ENCODE measurements around the gene STRA6.

The STRA6 gene

DNA sequence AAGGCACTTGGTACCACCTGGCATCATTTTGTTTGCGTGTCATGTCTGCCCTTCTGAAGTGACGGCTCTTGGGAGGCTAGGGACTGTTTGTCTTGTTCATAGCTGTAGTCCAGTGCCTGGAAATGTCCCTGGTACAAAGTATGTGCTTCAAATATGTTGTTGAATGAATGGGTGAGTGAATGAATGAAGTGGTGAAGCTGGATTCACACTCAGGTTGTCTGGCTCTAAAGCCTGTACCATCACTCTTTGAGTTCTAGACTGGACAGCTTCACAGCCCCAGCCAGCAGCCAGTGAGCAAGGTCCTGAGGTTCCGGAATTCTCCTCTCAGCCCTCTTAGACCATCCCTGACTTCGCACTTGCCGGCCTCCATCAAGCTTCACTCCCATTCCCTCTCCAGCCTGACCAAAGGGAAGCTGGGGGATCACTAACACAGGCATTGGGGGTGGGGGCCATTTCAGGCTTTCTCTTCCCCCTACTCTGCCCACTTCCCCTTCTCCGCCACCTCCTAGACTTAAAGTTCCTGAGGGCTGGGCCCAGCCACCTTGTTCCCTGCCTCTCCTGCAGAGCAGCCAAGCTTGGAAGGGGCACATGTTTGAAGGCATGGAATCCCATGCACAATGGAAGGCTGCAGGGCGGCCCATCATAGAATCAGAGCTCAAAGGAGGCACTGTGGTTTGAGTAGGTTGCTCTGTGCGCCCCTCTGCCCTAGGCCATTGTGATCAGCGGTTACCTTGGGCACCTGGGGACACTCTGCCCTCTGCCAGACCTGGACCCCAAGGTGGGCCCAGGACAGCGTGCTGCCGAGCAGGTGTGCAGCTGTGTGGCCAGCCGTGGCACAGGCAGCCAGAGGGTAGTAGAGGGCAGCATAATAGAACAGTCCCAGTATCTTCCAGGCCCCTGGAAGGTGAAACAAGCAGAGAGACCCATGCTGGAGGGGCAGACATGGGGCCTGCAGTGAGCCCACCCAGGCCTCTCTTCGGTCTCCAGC, 7.7 kb downstream of the STRA6 start:
- no CpG with 5 or more reads among the region's 13 CpGs for WGBS, 2 donors (ENCODE audit: extremely low coverage in 2 of 2, insufficient read length in 2 of 2, insufficient replicate concordance in 1 of 2)
- Histone ChIP-seq H3K14ac (ENCODE audit: low read length) (peak overlapping the region; percentile 72), H2AK5ac (ENCODE audit: low read depth, low read length) (peak overlapping the region; percentile 67), H3K23ac (ENCODE audit: low read depth, low read length, poor library complexity) (peak overlapping the region; percentile 38), H3K4me1 (ENCODE audit: control insufficient read depth in 2 of 2, insufficient read depth in 1 of 2, low read depth in 1 of 2, low read length in 2 of 2) (peaks cover 13% of the 10 kb centered on the region in 2 donors), H3K4me2 (ENCODE audit: insufficient read depth, low read length, poor library complexity, severe bottlenecking) (no peak overlapping the region), H2BK12ac (ENCODE audit: low read length) (no peak overlapping the region), H3K4ac (ENCODE audit: low read length) (no peak overlapping the region), H3K27ac (replicated peaks; ENCODE audit: low read length) (no peak overlapping the region), H3K9ac (ENCODE audit: low read depth, low read length, poor library complexity) (no peak overlapping the region), H2BK15ac (ENCODE audit: low read length) (no peak overlapping the region), H4K91ac (ENCODE audit: low read depth, low read length, poor library complexity) (no peak overlapping the region), H4K8ac (ENCODE audit: low read depth, low read length) (no peak overlapping the region), H3K36me3 (replicated peaks in 1 of 2; ENCODE audit: control insufficient read depth in 2 of 2, insufficient read depth in 2 of 2, low read length in 2 of 2) (peaks cover 0 to 61% of the 10 kb centered on the region in 2 donors), H3K18ac (ENCODE audit: low read length) (peak overlapping the region; percentile 16), H3K27me3 (ENCODE audit: control insufficient read depth in 3 of 3, insufficient read depth in 3 of 3, low read depth in 1 of 3, low read length in 3 of 3) (no peaks in the 10 kb centered on the region), H3K9me3 (replicated peaks in 1 of 2; ENCODE audit: control insufficient read depth in 2 of 2, insufficient read depth in 1 of 2, low read depth in 1 of 2, low read length in 2 of 2) (no peaks in the 10 kb centered on the region), H2BK5ac (ENCODE audit: low read length) (no peak overlapping the region), H3K4me3 (ENCODE audit: low read length in 2 of 2) (no peak overlapping the region), H2AFZ (ENCODE audit: low read length) (no peak overlapping the region), H2BK120ac (ENCODE audit: low read depth, low read length) (no peak overlapping the region), H3K79me1 (ENCODE audit: low read depth, low read length) (no peaks in the 10 kb centered on the region)
- DNase-seq (ENCODE audit: low spot score), result no peak

DNA sequence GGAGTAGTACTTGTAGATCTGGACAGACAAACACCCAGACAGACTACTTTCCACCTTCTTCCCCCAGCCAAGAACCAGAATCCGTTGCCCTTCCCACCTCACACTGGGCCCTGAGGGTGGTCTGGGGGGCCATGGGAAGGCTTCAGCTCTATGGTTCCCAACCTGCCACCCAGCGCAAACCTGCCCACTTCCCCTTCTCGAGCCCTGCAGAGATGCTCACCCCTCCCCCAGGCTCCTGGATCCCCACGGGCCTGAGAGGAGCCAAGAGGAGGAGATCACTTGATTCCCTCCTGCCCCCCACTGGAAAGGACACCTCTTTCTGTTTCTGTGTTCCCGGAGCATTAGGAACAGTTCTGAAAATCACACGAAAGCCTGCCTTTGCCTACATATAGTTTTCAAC, 8.7 kb downstream of the STRA6 start:
- H3K27ac ChIP-seq (replicated peaks; ENCODE audit: low read length), result no peak overlapping the region

GRCh38 chr15:74193299-74193718, 9.3 kb downstream of the STRA6 start:
- DNase-seq (ENCODE audit: low spot score), result no peak
- H3K9ac ChIP-seq (ENCODE audit: low read depth, low read length, poor library complexity), result no peak overlapping the region
- H3K23ac ChIP-seq (ENCODE audit: low read depth, low read length, poor library complexity), result no peak overlapping the region
- H3K9me3 ChIP-seq (replicated peaks in 1 of 2; ENCODE audit: control insufficient read depth in 2 of 2, insufficient read depth in 1 of 2, low read depth in 1 of 2, low read length in 2 of 2), result no peaks in the 10 kb centered on the region
- no peak overlapping the region for H3K27ac ChIP-seq (replicated peaks; ENCODE audit: low read length)
- peaks cover 13% of the 10 kb centered on the region in 2 donors for H3K4me1 ChIP-seq (ENCODE audit: control insufficient read depth in 2 of 2, insufficient read depth in 1 of 2, low read depth in 1 of 2, low read length in 2 of 2)
- H4K91ac ChIP-seq (ENCODE audit: low read depth, low read length, poor library complexity), result no peak overlapping the region
- H3K4ac ChIP-seq (ENCODE audit: low read length), result no peak overlapping the region
- no peak overlapping the region for H2AFZ ChIP-seq (ENCODE audit: low read length)
- no peaks in the 10 kb centered on the region for H3K27me3 ChIP-seq (ENCODE audit: control insufficient read depth in 3 of 3, insufficient read depth in 3 of 3, low read depth in 1 of 3, low read length in 3 of 3)
- H3K18ac ChIP-seq (ENCODE audit: low read length), result peak overlapping the region; percentile 41
- peaks cover 0 to 67% of the 10 kb centered on the region in 2 donors for H3K36me3 ChIP-seq (replicated peaks in 1 of 2; ENCODE audit: control insufficient read depth in 2 of 2, insufficient read depth in 2 of 2, low read length in 2 of 2)
- H2BK120ac ChIP-seq (ENCODE audit: low read depth, low read length), result no peak overlapping the region
- no peak overlapping the region for H3K14ac ChIP-seq (ENCODE audit: low read length)
- whole genome bisulfite sequencing, 2 donors (ENCODE audit: extremely low coverage in 2 of 2, insufficient read length in 2 of 2, insufficient replicate concordance in 1 of 2), result no CpG with 5 or more reads among the region's 4 CpGs
- no peak overlapping the region for H2BK12ac ChIP-seq (ENCODE audit: low read length)
- H2BK5ac ChIP-seq (ENCODE audit: low read length), result no peak overlapping the region
- no peaks in the 10 kb centered on the region for H3K79me1 ChIP-seq (ENCODE audit: low read depth, low read length)
- no peak overlapping the region for H4K8ac ChIP-seq (ENCODE audit: low read depth, low read length)
- H2AK5ac ChIP-seq (ENCODE audit: low read depth, low read length), result peak overlapping the region; percentile 29
- H3K4me3 ChIP-seq (ENCODE audit: low read length in 2 of 2), result no peak overlapping the region
- no peak overlapping the region for H3K4me2 ChIP-seq (ENCODE audit: insufficient read depth, low read length, poor library complexity, severe bottlenecking)
- H2BK15ac ChIP-seq (ENCODE audit: low read length), result peak overlapping the region; percentile 13

More for the DNA sequence above, 8.7 kb downstream of the STRA6 start:
- Histone ChIP-seq H2AFZ (ENCODE audit: low read length) (no peak overlapping the region), H2AK5ac (ENCODE audit: low read depth, low read length) (peak overlapping the region; percentile 29), H2BK5ac (ENCODE audit: low read length) (no peak overlapping the region), H3K4ac (ENCODE audit: low read length) (no peak overlapping the region), H3K36me3 (replicated peaks in 1 of 2; ENCODE audit: control insufficient read depth in 2 of 2, insufficient read depth in 2 of 2, low read length in 2 of 2) (peaks cover 0 to 66% of the 10 kb centered on the region in 2 donors), H3K14ac (ENCODE audit: low read length) (no peak overlapping the region), H3K9ac (ENCODE audit: low read depth, low read length, poor library complexity) (no peak overlapping the region), H3K4me1 (ENCODE audit: control insufficient read depth in 2 of 2, insufficient read depth in 1 of 2, low read depth in 1 of 2, low read length in 2 of 2) (peaks cover 13% of the 10 kb centered on the region in 2 donors), H2BK120ac (ENCODE audit: low read depth, low read length) (no peak overlapping the region), H2BK12ac (ENCODE audit: low read length) (no peak overlapping the region), H4K8ac (ENCODE audit: low read depth, low read length) (no peak overlapping the region), H4K91ac (ENCODE audit: low read depth, low read length, poor library complexity) (no peak overlapping the region), H3K4me2 (ENCODE audit: insufficient read depth, low read length, poor library complexity, severe bottlenecking) (no peak overlapping the region), H3K27me3 (ENCODE audit: control insufficient read depth in 3 of 3, insufficient read depth in 3 of 3, low read depth in 1 of 3, low read length in 3 of 3) (no peaks in the 10 kb centered on the region), H3K18ac (ENCODE audit: low read length) (peak overlapping the region; percentile 41), H3K9me3 (replicated peaks in 1 of 2; ENCODE audit: control insufficient read depth in 2 of 2, insufficient read depth in 1 of 2, low read depth in 1 of 2, low read length in 2 of 2) (no peaks in the 10 kb centered on the region), H3K23ac (ENCODE audit: low read depth, low read length, poor library complexity) (no peak overlapping the region), H3K79me1 (ENCODE audit: low read depth, low read length) (no peaks in the 10 kb centered on the region), H3K4me3 (ENCODE audit: low read length in 2 of 2) (no peak overlapping the region), H2BK15ac (ENCODE audit: low read length) (peak overlapping the region; percentile 13)
- WGBS, 2 donors (ENCODE audit: extremely low coverage in 2 of 2, insufficient read length in 2 of 2, insufficient replicate concordance in 1 of 2), result no CpG with 5 or more reads among the region's 6 CpGs
- DNase-seq (ENCODE audit: low spot score), result no peak

DNA sequence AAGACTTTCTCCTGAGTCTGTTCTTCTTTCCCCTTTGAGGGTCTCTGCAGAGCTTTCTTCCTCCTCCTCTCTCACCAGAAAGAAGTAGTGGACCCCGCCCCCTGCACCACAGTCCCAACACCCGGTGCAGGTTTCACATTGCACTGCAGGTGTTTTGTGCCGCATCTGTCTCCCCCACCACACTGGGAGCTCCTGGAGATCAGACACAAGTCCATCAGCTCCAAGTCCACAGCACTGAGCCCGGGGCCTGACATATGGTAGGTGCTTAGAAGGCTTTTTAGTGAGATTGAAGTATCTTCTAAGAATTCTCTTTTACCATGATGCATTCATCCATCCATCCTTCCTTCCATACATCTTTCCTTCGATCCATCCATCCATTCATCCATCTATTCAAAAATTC, 9.8 kb downstream of the STRA6 start:
- Histone ChIP-seq H3K27me3 (ENCODE audit: control insufficient read depth in 3 of 3, insufficient read depth in 3 of 3, low read depth in 1 of 3, low read length in 3 of 3) (no peaks in the 10 kb centered on the region), H3K4me3 (ENCODE audit: low read length in 2 of 2) (no peak overlapping the region), H3K36me3 (replicated peaks in 1 of 2; ENCODE audit: control insufficient read depth in 2 of 2, insufficient read depth in 2 of 2, low read length in 2 of 2) (peaks cover 0 to 64% of the 10 kb centered on the region in 2 donors), H3K27ac (replicated peaks; ENCODE audit: low read length) (no peak overlapping the region), H3K9ac (ENCODE audit: low read depth, low read length, poor library complexity) (no peak overlapping the region), H2BK5ac (ENCODE audit: low read length) (peak overlapping the region; percentile 79), H3K18ac (ENCODE audit: low read length) (no peak overlapping the region), H2AK5ac (ENCODE audit: low read depth, low read length) (peak overlapping the region; percentile 88), H3K4me1 (ENCODE audit: control insufficient read depth in 2 of 2, insufficient read depth in 1 of 2, low read depth in 1 of 2, low read length in 2 of 2) (peaks cover 13% of the 10 kb centered on the region in 2 donors), H3K4me2 (ENCODE audit: insufficient read depth, low read length, poor library complexity, severe bottlenecking) (no peak overlapping the region), H3K79me1 (ENCODE audit: low read depth, low read length) (no peaks in the 10 kb centered on the region), H2AFZ (ENCODE audit: low read length) (no peak overlapping the region), H2BK12ac (ENCODE audit: low read length) (no peak overlapping the region), H2BK120ac (ENCODE audit: low read depth, low read length) (no peak overlapping the region), H4K8ac (ENCODE audit: low read depth, low read length) (no peak overlapping the region), H3K23ac (ENCODE audit: low read depth, low read length, poor library complexity) (no peak overlapping the region), H3K14ac (ENCODE audit: low read length) (no peak overlapping the region), H3K9me3 (replicated peaks in 1 of 2; ENCODE audit: control insufficient read depth in 2 of 2, insufficient read depth in 1 of 2, low read depth in 1 of 2, low read length in 2 of 2) (no peaks in the 10 kb centered on the region), H3K4ac (ENCODE audit: low read length) (no peak overlapping the region), H2BK15ac (ENCODE audit: low read length) (peak overlapping the region; percentile 9), H4K91ac (ENCODE audit: low read depth, low read length, poor library complexity) (no peak overlapping the region)
- no peak for DNase-seq (ENCODE audit: low spot score)
- 100% methylated on average over 1 of the region's 5 CpGs for WGBS, 2 donors (ENCODE audit: extremely low coverage in 2 of 2, insufficient read length in 2 of 2, insufficient replicate concordance in 1 of 2)

All from neuronal stem cell (in vitro differentiated cells).